HTR-8/SVneo (cell line): Measurements from ENCODE around the gene ROS1.
A peak's percentile ranks its signal among the peaks of the same experiment; 100 is the strongest.
"Not testable (repeated sequence)": the region's sequence is repeated elsewhere in the genome, so short reads cannot be mapped to it uniquely, and the experiment has no call there.

Experiments
- DNase-seq: peaks from one replicate; pipeline ENCODE4 v3.0.0; 2011; ENCODE audit warnings: low spot score, mixed read lengths; ENCODE audit not compliant: insufficient read length
- FAIRE-seq: peaks from 2 replicates; lab custom pipeline; 2011; peaks lifted over from hg19 to GRCh38; lab: Jason Lieb, UNC

The ROS1 gene

DNA sequence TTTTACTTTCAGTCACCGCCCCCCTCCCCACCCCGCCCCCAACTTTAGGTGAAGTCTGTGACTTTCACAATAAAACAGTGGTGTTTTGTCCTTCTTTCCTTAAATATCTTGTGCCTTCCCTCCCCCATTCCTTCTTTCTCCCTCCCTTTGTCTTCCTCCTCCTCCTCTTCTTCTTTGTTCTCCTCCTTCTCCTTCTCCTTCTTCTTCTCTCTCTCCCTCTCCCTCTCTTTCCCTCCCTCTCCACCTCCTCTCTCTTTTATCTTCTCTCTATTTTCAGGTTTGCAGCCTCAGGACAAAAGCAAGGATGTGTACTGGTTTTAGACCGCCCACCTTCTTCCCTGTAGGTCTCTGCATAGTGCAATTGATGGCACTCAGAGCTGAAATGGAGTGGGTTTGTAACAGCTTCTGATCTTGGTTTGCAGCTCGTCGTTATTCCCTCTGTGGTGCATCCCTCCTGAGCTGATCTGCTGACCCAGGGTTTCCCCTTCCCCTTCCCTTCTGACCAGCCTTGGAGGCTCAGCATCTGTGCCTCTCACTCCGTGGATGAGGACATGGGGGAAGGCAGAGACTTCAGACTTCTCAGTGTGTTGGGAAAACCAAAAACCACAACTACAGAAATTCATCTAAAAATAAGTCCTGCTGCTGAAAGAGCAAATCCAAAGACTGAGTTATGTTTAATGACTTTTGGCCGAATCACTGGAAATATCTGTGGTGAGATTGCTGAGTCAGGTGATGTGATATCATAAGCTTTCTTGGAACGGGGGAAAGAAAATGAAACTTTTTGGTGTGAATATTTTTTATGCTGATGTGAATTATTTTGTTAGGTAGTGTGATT lies 153.5 kb downstream of the ROS1 start:
- FAIRE-seq (no peak), DNase-seq (no peak)

DNA sequence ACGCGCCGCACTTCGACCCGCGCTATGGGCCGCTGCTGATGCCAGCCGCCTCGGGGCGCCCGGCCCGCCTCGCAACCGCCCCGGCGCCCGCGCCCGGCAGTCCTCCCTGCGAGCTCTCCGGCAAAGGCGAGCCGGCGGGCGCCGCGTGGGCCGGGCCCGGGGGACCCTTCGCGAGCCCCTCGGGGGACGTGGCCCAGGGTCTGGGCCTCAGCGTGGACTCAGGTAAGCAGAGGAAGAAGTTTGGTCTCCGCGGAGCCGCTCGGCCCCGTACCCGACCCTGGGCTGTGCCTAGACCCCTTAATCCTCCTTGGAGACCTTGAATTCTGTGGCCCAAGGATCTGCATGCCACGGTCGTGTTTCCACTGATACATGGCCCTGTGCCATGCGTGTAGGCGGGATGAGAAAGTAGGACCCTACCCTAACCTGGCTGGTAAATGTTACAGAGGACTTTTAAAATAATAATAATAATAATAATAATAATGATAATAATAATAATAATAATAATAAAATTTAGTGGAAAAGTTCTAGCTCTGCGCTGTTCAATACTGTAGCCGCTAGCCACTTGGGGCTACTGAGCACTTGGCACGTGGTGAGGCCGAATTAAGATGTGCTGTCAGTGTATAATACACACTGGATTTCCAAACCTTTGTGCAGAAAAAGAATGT lies 154.8 kb downstream of the ROS1 start:
- DNase-seq (no peak), FAIRE-seq (no peak)

DNA sequence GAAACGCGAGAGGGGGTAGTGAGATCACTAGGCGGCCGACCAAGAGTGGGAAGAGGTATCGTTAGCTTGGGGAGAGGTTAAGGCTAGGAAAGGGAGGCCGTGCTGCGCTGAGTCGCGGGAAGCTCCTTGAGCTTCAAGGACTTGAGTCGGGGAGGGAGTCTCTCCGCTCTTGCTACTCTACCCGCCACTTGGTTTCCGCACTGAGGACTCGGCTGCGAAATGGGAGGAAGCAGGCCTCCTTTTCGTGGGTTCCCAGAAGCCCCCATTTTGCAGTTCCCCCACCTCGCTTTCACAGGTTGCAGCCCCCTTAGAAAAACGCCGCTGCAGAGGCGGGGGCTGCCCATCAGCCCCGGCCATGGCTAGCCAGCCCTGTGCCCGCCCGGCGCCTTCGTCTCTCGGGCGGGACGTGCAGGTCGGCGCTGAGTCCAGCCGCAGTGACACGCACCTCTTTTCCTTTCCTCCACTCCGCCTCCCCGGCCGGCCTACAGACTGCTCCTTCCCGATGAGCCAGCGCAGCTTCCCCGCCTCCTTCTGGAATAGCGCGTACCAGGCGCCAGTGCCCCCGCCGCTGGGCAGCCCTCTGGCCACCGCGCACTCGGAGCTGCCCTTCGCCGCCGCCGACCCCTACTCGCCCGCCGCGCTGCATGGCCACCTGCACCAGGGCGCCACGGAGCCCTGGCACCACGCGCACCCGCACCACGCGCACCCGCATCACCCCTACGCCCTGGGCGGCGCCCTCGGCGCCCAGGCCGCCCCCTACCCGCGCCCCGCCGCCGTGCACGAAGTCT lies 155.5 kb downstream of the ROS1 start:
- DNase-seq (no peak), FAIRE-seq (no peak)

DNA sequence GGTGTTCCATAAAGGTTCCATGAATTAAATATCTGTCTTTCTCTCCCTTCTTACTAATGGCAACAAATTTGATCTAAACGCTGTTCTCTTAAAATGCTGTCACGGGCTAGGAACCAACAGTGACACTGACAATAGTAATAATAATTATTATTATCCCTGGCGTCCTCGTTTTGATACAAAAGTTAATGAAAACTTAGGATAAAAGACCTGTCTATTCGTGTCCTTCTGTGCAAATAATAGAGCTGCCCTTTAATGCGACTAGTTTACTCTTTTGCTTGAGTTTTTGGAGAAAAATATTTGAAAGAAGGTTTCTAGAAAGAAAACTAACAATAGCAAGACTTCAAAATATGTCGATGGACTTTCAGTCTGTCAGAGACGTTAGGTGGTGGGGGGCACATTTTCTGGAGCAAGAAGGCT lies 156.1 kb downstream of the ROS1 start:
- no peak for DNase-seq
- no peak for FAIRE-seq

DNA sequence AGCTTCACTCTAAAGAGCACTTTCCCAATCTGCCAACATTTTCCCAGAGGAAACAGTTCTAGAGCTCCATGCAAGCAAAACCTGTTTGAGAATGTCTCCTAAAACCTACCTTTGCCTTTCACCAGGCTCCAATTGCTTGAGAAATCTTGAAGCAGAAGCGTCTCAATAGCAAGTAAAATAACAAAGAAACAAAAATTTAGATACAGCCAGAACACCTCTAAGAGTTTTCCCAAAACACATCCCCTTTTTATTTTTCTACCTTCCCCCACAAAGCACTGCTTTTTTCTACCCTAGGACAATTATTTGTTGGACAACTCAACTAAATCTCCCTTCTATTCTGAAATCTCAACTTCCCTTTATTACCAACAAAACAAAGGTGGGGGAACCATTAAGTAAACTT lies 156.8 kb downstream of the ROS1 start:
- FAIRE-seq (no peak), DNase-seq (no peak)

DNA sequence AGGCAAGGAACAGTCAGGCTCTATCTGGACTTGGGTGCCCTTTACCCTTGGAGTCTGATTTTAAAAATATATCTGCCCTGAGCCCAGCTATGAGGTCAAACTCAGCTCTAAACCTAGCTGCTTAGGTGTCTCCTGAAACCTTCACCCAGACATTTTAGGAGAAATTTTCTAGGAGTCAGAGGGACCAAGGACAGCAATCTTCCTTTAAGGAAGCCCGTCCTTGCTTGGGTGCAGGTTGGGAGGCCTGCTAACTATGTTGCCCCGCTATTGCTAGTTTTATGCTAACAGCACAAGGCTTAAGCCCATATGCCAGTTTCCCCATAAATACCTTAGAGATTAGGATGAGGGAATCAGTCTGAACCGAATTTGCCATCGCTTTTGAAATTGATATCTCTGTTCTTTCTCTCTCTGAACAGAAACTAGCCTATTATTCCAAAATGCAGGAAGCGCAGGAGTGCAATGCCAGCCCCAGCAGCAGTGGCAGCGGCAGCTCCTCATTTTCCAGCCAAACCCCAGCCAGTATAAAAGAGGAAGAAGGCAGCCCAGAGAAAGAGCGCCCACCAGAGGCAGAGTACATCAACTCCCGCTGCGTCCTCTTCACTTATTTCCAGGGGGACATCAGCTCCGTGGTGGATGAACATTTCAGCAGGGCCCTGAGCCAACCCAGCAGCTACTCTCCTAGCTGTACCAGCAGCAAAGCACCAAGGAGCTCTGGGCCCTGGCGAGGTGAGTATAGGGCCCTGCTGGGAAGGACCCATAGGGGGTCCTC lies 157.8 kb downstream of the ROS1 start:
- FAIRE-seq (no peak), DNase-seq (no peak)

DNA sequence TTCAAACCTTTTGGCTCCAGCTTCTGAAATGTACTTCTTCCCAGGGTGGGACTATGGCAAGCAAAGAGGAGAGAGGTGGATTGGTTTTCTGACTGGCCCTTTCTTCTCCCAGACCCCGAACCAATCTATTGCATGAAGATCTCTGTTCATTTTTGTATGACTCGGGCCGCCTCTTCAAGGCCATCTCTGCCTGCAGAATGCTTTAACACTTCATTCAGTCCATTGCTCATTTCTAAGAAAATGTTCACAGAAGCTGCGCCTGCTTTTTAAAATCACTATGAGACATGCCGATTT lies 158.7 kb downstream of the ROS1 start:
- DNase-seq, result no peak
- no peak for FAIRE-seq

DNA sequence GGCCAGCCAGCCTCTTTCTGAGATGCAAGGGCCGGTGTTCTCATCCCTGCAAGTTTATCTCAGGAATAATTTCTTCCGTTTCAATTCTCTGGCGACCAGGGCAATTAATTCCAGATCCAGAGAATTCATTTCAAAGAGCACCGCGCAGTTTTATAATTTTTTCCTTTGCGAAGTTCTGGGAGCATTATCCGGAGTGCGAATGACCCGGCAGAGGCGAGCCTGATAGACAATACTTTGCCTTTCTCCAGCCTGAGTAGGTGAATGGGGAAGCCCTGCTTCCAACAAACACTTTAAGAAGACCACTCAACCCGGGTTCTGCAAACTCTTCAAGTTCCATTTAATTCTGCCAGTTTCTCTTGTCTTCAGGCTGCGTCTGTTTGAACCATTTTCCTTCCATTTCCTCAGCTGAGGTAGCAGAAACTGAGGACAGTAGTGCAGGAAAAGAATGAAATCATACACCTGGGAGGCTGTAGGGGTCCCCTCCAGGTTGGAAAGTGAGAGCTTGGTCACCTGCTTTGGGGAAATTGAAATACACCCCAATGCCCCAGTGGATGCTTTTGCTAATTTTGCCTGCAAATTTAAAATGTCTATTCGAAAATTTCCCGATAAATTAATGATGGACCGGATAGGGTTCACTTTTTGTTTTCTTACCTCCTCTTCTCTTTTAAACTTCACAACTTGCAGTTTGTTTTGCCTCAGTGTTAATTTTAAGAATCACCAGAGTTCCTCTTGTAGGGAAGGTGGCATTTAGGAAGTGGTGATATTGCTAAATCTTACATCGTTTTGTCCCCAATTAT lies 159.3 kb downstream of the ROS1 start:
- no peak for FAIRE-seq
- DNase-seq, result no peak

DNA sequence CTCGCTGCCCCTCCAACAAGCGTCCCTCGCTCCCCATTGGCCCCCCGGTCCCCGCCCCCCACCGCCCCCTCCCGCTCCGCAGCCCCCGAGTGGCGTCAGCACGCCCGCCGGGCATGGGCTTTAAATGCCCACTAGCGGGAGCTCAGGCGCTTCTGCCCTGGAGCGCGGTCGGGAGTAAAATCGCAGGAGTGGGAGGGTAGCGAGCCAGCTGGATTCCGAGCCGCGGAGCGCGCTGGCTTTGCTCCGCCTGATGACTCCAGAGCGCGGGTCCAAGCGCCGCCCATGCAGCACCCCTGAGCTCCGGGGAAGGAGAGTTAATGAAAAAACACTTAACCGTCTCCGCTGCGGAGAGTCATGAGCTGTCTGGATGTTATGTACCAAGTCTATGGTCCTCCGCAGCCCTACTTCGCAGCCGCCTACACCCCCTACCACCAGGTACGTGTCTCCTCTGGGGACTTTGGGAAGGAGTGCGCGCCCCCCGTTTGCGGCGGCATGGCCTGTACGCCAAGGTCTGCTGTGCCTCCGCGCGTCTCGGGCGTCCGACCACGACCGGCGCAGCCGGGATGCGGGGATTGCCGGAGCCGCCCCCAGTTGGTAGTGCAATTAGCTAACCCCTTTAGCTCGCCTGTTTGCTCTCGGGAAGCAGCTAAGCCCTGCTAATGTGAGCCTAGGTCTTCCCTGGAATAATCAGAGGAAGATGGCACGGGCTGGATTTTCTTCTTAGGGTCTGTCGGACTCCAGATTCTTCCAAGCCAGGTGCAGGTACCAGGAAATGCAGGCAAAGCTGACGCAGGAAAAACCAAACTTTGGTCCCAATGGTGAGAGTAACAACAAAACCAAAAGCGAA lies 160.1 kb downstream of the ROS1 start, which contains the start of gene VGLL2:
TSS of gene VGLL2 (plus strand) at position 149 of the 847 bp plus-strand sequence. CDS start at position 355, 206 bp downstream.
- DNase-seq, result peak; percentile 42
- FAIRE-seq, result no peak

DNA sequence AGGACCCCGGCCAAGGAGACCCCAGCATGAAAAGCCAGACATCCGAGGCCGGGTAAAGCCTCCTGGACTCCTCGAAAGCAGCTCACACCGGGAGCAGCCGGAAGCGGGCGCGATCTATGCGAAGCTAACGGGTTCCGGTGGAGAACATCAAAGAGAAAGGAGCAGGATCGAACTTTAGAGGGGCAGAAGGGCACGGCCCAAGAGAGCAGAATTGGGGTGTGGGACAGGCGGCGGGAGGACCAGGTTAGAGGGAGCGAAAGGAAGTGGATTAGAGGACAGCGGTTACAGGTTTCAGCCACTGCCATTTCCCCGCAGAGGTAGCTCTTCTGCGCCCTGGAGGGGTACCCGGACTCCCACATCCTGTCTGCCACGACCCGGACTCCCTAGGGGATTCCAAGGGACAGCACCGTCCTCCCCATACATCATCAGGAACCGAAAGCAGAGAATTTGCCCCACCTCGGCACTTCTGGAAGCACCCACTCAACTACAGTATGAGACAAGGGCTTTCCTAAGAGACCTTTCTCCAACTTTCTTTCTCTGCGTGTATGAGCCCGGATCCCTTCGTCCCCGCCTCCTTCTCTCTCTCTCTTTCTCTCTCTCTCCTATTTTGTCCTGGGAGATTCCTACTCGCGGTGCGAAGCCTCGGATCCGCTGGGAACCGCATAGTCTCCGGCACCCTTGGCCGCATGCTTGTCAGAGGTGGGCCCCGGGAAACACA lies 160.9 kb downstream of the ROS1 start:
- DNase-seq (no peak), FAIRE-seq (no peak)

DNA sequence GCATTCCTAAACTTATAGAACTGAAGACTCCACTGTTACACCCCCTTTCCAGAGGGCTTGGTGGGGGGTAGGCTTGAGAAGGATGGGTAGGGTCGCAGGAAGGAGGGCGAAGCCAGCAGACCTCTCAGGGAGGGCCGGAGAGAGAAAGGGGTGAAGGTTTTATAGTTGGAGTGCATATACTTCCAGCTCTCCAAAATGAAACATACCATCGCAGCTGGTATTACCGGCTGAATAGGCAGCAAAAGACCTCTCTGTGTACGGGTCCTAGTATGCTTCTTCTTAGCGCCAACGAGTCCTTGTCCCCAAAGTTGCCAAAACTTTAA lies 161.4 kb downstream of the ROS1 start:
- DNase-seq (no peak), FAIRE-seq (no peak)

DNA sequence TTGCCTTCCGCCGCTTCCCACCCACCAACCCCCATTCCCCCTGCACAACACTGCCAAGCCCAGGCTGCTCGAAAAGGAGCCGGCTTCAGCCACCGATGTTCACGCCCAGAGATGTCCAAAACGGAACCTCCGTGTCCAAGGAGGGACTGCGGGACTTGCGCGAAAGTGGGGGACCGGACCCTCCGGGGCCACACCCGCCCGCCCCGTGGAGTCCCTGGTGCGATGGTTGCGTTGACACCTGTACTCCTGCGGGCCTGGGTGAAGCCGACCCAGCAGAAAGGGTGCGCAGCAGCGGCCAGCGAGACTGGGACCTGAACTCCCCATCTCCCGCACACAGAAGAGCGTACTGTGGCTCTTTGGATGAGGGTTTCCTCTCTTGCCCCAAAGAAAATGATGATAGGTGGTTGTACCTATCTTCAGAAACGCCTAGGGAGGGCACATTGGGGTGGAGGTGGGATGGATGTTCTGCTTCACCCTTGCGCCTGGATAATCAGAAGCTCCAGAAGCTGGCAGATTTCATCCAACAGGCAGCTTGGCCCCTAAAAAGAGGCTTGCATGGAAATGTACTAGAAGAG lies 162.3 kb downstream of the ROS1 start:
- FAIRE-seq (no peak), DNase-seq (no peak)

DNA sequence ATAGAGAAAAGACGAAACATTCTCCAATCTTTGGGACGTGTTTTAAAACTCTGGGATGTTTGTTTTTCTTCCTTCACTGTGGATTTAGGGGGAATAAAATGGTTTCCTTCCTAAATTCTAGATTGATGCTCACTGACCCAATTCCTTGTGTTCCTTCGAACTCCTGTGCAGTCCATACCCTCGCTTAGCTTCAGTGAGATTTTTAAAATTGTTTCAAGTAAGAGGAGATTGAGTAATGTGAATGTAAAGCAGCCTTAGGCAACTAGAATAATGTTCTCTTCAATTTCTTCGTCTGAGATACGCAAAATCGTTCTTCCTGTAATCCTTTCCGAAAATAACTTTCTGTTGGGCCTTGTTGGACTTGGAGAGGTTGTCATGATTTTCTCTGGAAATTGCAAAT lies 162.9 kb downstream of the ROS1 start:
- DNase-seq (no peak), FAIRE-seq (no peak)

DNA sequence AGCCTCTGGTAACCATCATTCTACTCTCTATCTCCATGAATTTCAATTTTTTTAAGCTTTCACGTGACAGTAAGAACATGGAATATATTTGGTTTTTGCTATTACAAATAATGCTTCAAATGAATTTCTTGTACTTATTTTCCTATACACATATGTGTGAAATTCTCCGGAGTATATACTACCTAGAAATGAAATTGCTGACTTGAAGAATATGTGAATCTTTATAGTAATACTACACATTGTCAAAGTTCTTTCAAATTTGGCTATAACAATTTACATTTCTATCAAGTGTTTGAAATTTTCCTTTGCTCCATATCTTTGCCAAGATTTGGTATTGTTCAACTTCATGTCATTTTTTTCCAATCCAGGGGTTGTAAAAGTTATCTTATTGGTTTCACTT lies 172.0 kb downstream of the ROS1 start:
- DNase-seq, result no peak
- no peak for FAIRE-seq

DNA sequence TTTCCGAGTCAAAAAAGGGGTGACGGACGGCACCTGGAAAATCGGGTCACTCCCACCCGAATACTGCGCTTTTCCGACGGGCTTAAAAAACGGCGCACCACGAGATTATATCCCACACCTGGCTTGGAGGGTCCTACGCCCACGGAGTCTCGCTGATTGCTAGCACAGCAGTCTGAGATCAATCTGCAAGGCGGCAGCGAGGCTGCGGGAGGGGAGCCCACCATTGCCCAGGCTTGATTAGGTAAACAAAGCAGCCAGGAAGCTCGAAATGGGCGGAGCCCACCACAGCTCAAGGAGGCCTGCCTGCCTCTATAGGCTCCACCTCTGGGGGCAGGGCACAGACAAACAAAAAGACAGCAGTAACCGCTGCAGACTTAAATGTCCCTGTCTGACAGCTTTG lies 180.8 kb downstream of the ROS1 start:
- FAIRE-seq, DNase-seq: not testable (repeated sequence)

DNA sequence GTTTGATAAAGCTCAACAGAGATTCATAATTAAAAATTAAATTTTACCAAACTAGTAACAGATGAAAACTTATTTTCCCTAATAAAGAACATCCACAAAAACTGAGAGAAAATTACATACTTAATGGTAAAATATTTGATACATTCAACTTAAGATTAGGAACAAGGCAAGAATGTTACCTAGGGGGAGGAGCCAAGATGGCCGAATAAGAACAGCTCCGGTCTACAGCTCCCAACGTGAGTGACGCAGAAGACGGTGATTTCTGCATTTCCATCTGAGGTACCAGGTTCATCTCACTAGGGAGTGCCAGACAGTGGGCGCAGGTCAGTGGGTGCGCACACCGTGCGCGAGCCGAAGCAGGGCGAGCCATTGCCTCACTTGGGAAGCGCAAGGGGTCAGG lies 181.2 kb downstream of the ROS1 start:
- FAIRE-seq, DNase-seq: not testable (repeated sequence)
